ENCODE measurements around the gene AQP1. TPM values are rescaled to one million over a fixed set of nuclear protein-coding genes. Genes with fewer than 3 reads are reported as not detected.

Gene AQP1
- total and polyA plus RNA-seq, 11 donors = 113 to 420 (median 210) TPM

- Histone ChIP-seq H3K27me3 (no peaks in the 10 kb centered on the region), H3K9me3 (peaks cover 0 to 10% (median 0%) of the 10 kb centered on the region in 12 donors), H3K27ac (peak overlapping the region in 6 of 12 donors; percentile 5 to 59 (median 26)), H3K4me3 (no peak overlapping the region), H3K36me3 (peaks cover 0 to 38% (median 10%) of the 10 kb centered on the region in 9 donors), H3K4me1 (peaks cover 0 to 47% (median 21%) of the 10 kb centered on the region in 12 donors)
- 69 to 92% (median 74%) methylated on average over 1 to 2 of the region's 2 CpGs for WGBS, 4 donors
- no peak for ATAC-seq
- TF ChIP-seq CTCF (IDR thresholded peaks at IDR 0.05) = no peak
- no peak for TF ChIP-seq POLR2A (IDR thresholded peaks at IDR 0.05)
- intact Hi-C loops (cut with DNase I) = loop anchor here in 2 of 10 donors (5.0 kb wide), 3 partner anchors 34 to 59 kb away; no protein-coding TSS in a partner anchor
- no peak for DNase-seq
Observed at GRCh38 chr7:30873207-30873606, 38.4 kb upstream of the AQP1 start.

GRCh38 chr7:30873656-30874055 lies 38.0 kb upstream of the AQP1 start:
- Histone ChIP-seq H3K9me3 (peaks cover 0 to 10% (median 0%) of the 10 kb centered on the region in 12 donors), H3K4me1 (peaks cover 0 to 42% (median 21%) of the 10 kb centered on the region in 12 donors), H3K27me3 (no peaks in the 10 kb centered on the region), H3K36me3 (peaks cover 0 to 38% (median 10%) of the 10 kb centered on the region in 9 donors), H3K4me3 (no peak overlapping the region), H3K27ac (peak overlapping the region in 7 of 12 donors; percentile 5 to 59 (median 22))
- peak in 1 of 5 donors; percentile 35 for DNase-seq
- WGBS, 4 donors = 67 to 76% (median 72%) methylated on average over 6 of the region's 6 CpGs
- intact Hi-C loops (cut with DNase I) = loop anchor here in 2 of 10 donors (5.0 kb wide), 3 partner anchors 34 to 59 kb away; no protein-coding TSS in a partner anchor
- no peak for ATAC-seq
- TF ChIP-seq POLR2A (IDR thresholded peaks at IDR 0.05) = no peak
- no peak for TF ChIP-seq CTCF (IDR thresholded peaks at IDR 0.05)

GRCh38 chr7:30874656-30875302 lies 36.9 kb upstream of the AQP1 start:
- Histone ChIP-seq H3K9me3 (peaks cover 0 to 10% (median 0%) of the 10 kb centered on the region in 12 donors), H3K4me1 (peaks cover 0 to 34% (median 17%) of the 10 kb centered on the region in 12 donors), H3K36me3 (peaks cover 0 to 34% (median 10%) of the 10 kb centered on the region in 9 donors), H3K4me3 (no peak overlapping the region), H3K27me3 (no peaks in the 10 kb centered on the region), H3K27ac (peak overlapping the region in 1 of 12 donors; percentile 56)
- DNase-seq (peak in 1 of 5 donors; percentile 19), ATAC-seq (no peak)
- intact Hi-C loops (cut with DNase I) = loop anchor here in 2 of 10 donors (5.0 kb wide), 3 partner anchors 33 to 58 kb away; no protein-coding TSS in a partner anchor
- WGBS, 4 donors = 74 to 89% (median 83%) methylated on average over 5 of the region's 5 CpGs
- TF ChIP-seq POLR2A (IDR thresholded peaks at IDR 0.05) = no peak
- no peak for TF ChIP-seq CTCF (IDR thresholded peaks at IDR 0.05)

GRCh38 chr7:30877015-30877769 lies 34.5 kb upstream of the AQP1 start:
- no peak for TF ChIP-seq POLR2A (IDR thresholded peaks at IDR 0.05)
- no peak for TF ChIP-seq CTCF (IDR thresholded peaks at IDR 0.05)
- ATAC-seq (peak; percentile 29 to 76 (median 43)), DNase-seq (peak in 2 of 5 donors; percentile 35 to 44)
- Histone ChIP-seq H3K4me1 (peaks cover 0 to 20% (median 10%) of the 10 kb centered on the region in 12 donors), H3K27ac (peak overlapping the region in 10 of 12 donors; percentile 26 to 73 (median 56)), H3K36me3 (peaks cover 0 to 30% (median 10%) of the 10 kb centered on the region in 9 donors), H3K27me3 (no peaks in the 10 kb centered on the region), H3K4me3 (no peak overlapping the region), H3K9me3 (peaks cover 0 to 10% (median 0%) of the 10 kb centered on the region in 12 donors)
- intact Hi-C loops (cut with DNase I) = no loop called here
- WGBS, 4 donors = 58 to 73% (median 65%) methylated on average over 9 of the region's 9 CpGs
